GM23338 (cell line): ENCODE measurements around the gene GGA1. TPM values are rescaled to one million over a fixed set of nuclear protein-coding genes. Genes with fewer than 3 reads are reported as not detected.

ENCODE experiments used
- ATAC-seq: fragments of 200-7000 bp; cut with Tn5 transposase; 3 replicates; pipeline ENCODE4 v1.9.1; 2020
- DNase-seq: peaks from one replicate; pipeline ENCODE4 v3.0.0-alpha.2; 2015; ENCODE audit warnings: low spot score
- H2AFZ ChIP-seq: fragments of 200-600 bp; sonication (generic); 2 replicates; pipeline ENCODE4 v1.8.0; 2016; ENCODE audit warnings: antibody characterized with exemption, mild to moderate bottlenecking, moderate library complexity
- H3F3A ChIP-seq: fragments of 200-600 bp; sonication (generic); replicated peaks from 2 replicates; pipeline ENCODE4 v1.8.0; 2017; ENCODE audit warnings: antibody characterized with exemption, mixed run types, low read depth
- H3K27ac ChIP-seq: fragments of 200-600 bp; sonication (generic); 2 replicates; pipeline ENCODE4 v1.6.1; 2016; ENCODE audit warnings: low read depth
- H3K27me3 ChIP-seq: fragments of 200-600 bp; sonication (generic); 2 replicates; pipeline ENCODE4 v1.8.0; 2016; ENCODE audit warnings: mild to moderate bottlenecking, mixed run types, moderate library complexity; ENCODE audit not compliant: insufficient read depth
- H3K36me3 ChIP-seq: fragments of 200-600 bp; sonication (generic); 2 replicates; pipeline ENCODE4 v1.8.0; 2016; ENCODE audit warnings: mild to moderate bottlenecking; ENCODE audit not compliant: insufficient read depth
- H3K4me1 ChIP-seq: fragments of 200-600 bp; sonication (generic); 2 replicates; pipeline ENCODE4 v1.8.0; 2016; ENCODE audit warnings: mild to moderate bottlenecking, moderate library complexity; ENCODE audit not compliant: insufficient read depth
- H3K4me2 ChIP-seq: fragments of 200-600 bp; sonication (generic); 2 replicates; pipeline ENCODE4 v1.7.1; 2017; ENCODE audit warnings: mixed run types
- H3K4me3 ChIP-seq: fragments of 200-600 bp; sonication (generic); 2 replicates; pipeline ENCODE4 v1.6.1; 2016; ENCODE audit warnings: mixed run types
- H3K79me2 ChIP-seq: fragments of 200-600 bp; sonication (generic); replicated peaks from 2 replicates; pipeline ENCODE4 v1.8.0; 2017; ENCODE audit warnings: mild to moderate bottlenecking; ENCODE audit not compliant: insufficient read depth
- H3K9me2 ChIP-seq: fragments of 200-600 bp; sonication (generic); 2 replicates; pipeline ENCODE4 v1.8.0; 2017; ENCODE audit not compliant: insufficient read depth
- H4K20me1 ChIP-seq: fragments of 200-600 bp; sonication (generic); replicated peaks from 2 replicates; pipeline ENCODE4 v1.8.0; 2017; ENCODE audit warnings: mild to moderate bottlenecking; ENCODE audit not compliant: insufficient read depth
- H3K27ac Mint-ChIP-seq: 2 replicates; pipeline ENCODE4 v1.8.0; 2020; ENCODE audit warnings: inconsistent platforms, mild to moderate bottlenecking, moderate library complexity, mixed read lengths
- H3K27me3 Mint-ChIP-seq: 3 replicates; pipeline ENCODE4 v1.8.0; 2022; ENCODE audit warnings: low read depth, mild to moderate bottlenecking, moderate library complexity, mixed read lengths, inconsistent platforms; ENCODE audit not compliant: insufficient read depth, poor library complexity
- H3K36me3 Mint-ChIP-seq: 3 replicates; pipeline ENCODE4 v1.8.0; 2021; ENCODE audit warnings: low read depth, mild to moderate bottlenecking, inconsistent platforms, moderate library complexity, mixed read lengths
- H3K4me1 Mint-ChIP-seq: 3 replicates; pipeline ENCODE4 v1.8.0; 2020; ENCODE audit warnings: mild to moderate bottlenecking, inconsistent platforms, mixed read lengths
- H3K4me3 Mint-ChIP-seq: 3 replicates; pipeline ENCODE4 v1.8.0; 2021; ENCODE audit warnings: moderate library complexity, mild to moderate bottlenecking, inconsistent platforms, mixed read lengths
- H3K9me3 Mint-ChIP-seq: 3 replicates; pipeline ENCODE4 v1.8.0; 2020; ENCODE audit warnings: moderate library complexity, mild to moderate bottlenecking, inconsistent platforms, mixed read lengths
- CREB1 ChIP-seq: fragments of 250-450 bp; sonication (Bioruptor Pico); IDR thresholded peaks from 2 replicates; pipeline ENCODE4 v1.5.0; 2020; ENCODE audit warnings: low read depth, mild to moderate bottlenecking, moderate library complexity
- CTCF ChIP-seq, 2 experiments: fragments of 200-600 bp in 1 of 2; sonication (generic) in 1 of 2; conservative IDR thresholded peaks; 2 replicates each; pipeline versions ENCODE4 v1.5.1 to v1.6.1; 2016 to 2017; ENCODE audit warnings: antibody characterized with exemption in 2 of 2, low read depth in 2 of 2, mild to moderate bottlenecking in 2 of 2, moderate library complexity in 1 of 2
- ETS1 ChIP-seq: IDR thresholded peaks from 2 replicates; pipeline ENCODE4 v1.6.1; 2016; ENCODE audit warnings: antibody characterized with exemption
- EZH2 ChIP-seq: fragments of 200-600 bp; sonication (generic); IDR thresholded peaks from one replicate; pipeline ENCODE4 v1.8.0; 2017; ENCODE audit warnings: antibody characterized with exemption, mild to moderate bottlenecking, low read depth; ENCODE audit not compliant: unreplicated experiment
- POLR2AphosphoS5 ChIP-seq: IDR thresholded peaks from 2 replicates; pipeline ENCODE4 v1.6.1; 2016; ENCODE audit warnings: antibody characterized with exemption, low read depth
- REST ChIP-seq: IDR thresholded peaks from one replicate; pipeline ENCODE4 v1.6.1; 2018; ENCODE audit warnings: antibody characterized with exemption; ENCODE audit not compliant: unreplicated experiment
- STAT1 ChIP-seq: IDR thresholded peaks from one replicate; pipeline ENCODE4 v1.6.1; 2016; ENCODE audit warnings: antibody characterized with exemption; ENCODE audit not compliant: unreplicated experiment
- ZNF331 ChIP-seq: fragments of 250-450 bp; sonication (Bioruptor Pico); IDR thresholded peaks from 2 replicates; pipeline ENCODE4 v1.5.0; 2020; ENCODE audit warnings: low read depth, mild to moderate bottlenecking, moderate library complexity
- ZNF462 ChIP-seq: fragments of 250-450 bp; sonication (Bioruptor Pico); IDR thresholded peaks from 2 replicates; pipeline ENCODE4 v1.5.0; 2020; ENCODE audit warnings: mild to moderate bottlenecking, moderate library complexity
- polyA plus RNA-seq: library from polyadenylated mRNA; unstranded; fragments of >200 nt; fragmentation: Nextera tagmentation; extraction: Ambion mirVana; gene quantifications from 2 replicates; pipeline ENCODE4 v1.2.1, GENCODE V29; 2016
- total RNA-seq: library from RNA; depleted of rRNA; stranded (reverse); fragments of >200 nt; shearing (Covaris generic); gene quantifications from 2 replicates; pipeline ENCODE4 v1.2.3, GENCODE V29; 2014

The GGA1 gene
- total and polyA plus RNA-seq, 2 experiments from 2014 or later: 36.9 to 57.1 TPM

- H3K4me3 ChIP-seq: no peak overlapping the region
- TF ChIP-seq POLR2AphosphoS5: no peak
- no peaks in the 10 kb centered on the region for H3K4me1 ChIP-seq
- ATAC-seq: no peak
- no peak overlapping the region for H3K4me2 ChIP-seq
- H3K27ac ChIP-seq: no peak overlapping the region
- H3K36me3 ChIP-seq: no peaks in the 10 kb centered on the region; the same call in 1 of the 2 replicates
- H2AFZ ChIP-seq: no peak overlapping the region
- H3K9me2 ChIP-seq: no peaks in the 10 kb centered on the region
- H4K20me1 ChIP-seq: no peaks in the 10 kb centered on the region
- Mint-ChIP-seq H3K9me3 (no peaks in the 10 kb centered on the region; the same call in 1 of the 3 replicates), H3K27me3 (peaks cover 4% of the 10 kb centered on the region), H3K4me1 (peaks cover 2% of the 10 kb centered on the region), H3K36me3 (peaks cover 15% of the 10 kb centered on the region), H3K4me3 (no peak overlapping the region), H3K27ac (no peak overlapping the region)
- no peaks in the 10 kb centered on the region for H3K79me2 ChIP-seq
- no peak for DNase-seq
- H3K27me3 ChIP-seq: no peaks in the 10 kb centered on the region
- peaks cover 11% of the 10 kb centered on the region; the same call in 1 of the 2 replicates for H3F3A ChIP-seq
These were observed 16.2 kb downstream of the GGA1 start for GRCh38 chr22:37624876-37625275.

- ATAC-seq: no peak
- Histone ChIP-seq H3K27ac (no peak overlapping the region), H3K4me3 (no peak overlapping the region), H3K27me3 (no peaks in the 10 kb centered on the region), H3K4me1 (no peaks in the 10 kb centered on the region), H3F3A (peaks cover 11% of the 10 kb centered on the region; the same call in 1 of the 2 replicates), H3K79me2 (no peaks in the 10 kb centered on the region), H2AFZ (no peak overlapping the region), H3K36me3 (no peaks in the 10 kb centered on the region; the same call in 1 of the 2 replicates), H3K9me2 (no peaks in the 10 kb centered on the region), H3K4me2 (no peak overlapping the region), H4K20me1 (no peaks in the 10 kb centered on the region)
- DNase-seq: no peak
- H3K4me1 Mint-ChIP-seq: peaks cover 2% of the 10 kb centered on the region
- H3K27ac Mint-ChIP-seq: no peak overlapping the region
- H3K36me3 Mint-ChIP-seq: peaks cover 11% of the 10 kb centered on the region
- peaks cover 3% of the 10 kb centered on the region for H3K27me3 Mint-ChIP-seq
- no peaks in the 10 kb centered on the region; the same call in 1 of the 3 replicates for H3K9me3 Mint-ChIP-seq
- no peak overlapping the region for H3K4me3 Mint-ChIP-seq
- TF ChIP-seq POLR2AphosphoS5: no peak
- no peak for TF ChIP-seq CREB1 (CRISPR knock-in tag)
- TF ChIP-seq CTCF (conservative IDR thresholded peaks at IDR 0.05; ENCODE audit: low read depth in 2 of 2): no peak
- no peak for TF ChIP-seq EZH2
- no peak for TF ChIP-seq STAT1
- no peak for TF ChIP-seq ZNF331 (CRISPR knock-in tag)
- TF ChIP-seq ZNF462: no peak
- no peak for TF ChIP-seq ETS1
- no peak for TF ChIP-seq REST
These were observed 17.1 kb downstream of the GGA1 start for GRCh38 chr22:37625737-37626136.
